GM12892 (cell line): ENCODE measurements around the gene OR4E2.

ENCODE experiments used
- POLR2A ChIP-seq: IDR thresholded peaks from 2 replicates; pipeline ENCODE4 v1.6.1; 2011; ENCODE audit warnings: low read depth, low read length, control low read depth
- POLR2AphosphoS5 ChIP-seq: IDR thresholded peaks from 2 replicates; pipeline ENCODE4 v1.6.1; 2011; ENCODE audit warnings: low read depth, low read length, control low read depth
- TAF1 ChIP-seq: IDR thresholded peaks from 2 replicates; pipeline ENCODE4 v1.6.1; 2011; ENCODE audit warnings: low read depth, mild to moderate bottlenecking, control low read depth, low read length, borderline replicate concordance

- TF ChIP-seq POLR2AphosphoS5 (no peak), POLR2A (no peak), TAF1 (no peak)
Observed at GRCh38 chr14:21653331-21653885, at the start of gene OR4E2.
